EH (cell line): ENCODE results near the gene YEATS2.

ENCODE experiments used
- DNase-seq: peaks from one replicate; pipeline ENCODE4 v3.0.0-alpha.2; 2015; ENCODE audit warnings: low read depth

YEATS2 gene

DNA sequence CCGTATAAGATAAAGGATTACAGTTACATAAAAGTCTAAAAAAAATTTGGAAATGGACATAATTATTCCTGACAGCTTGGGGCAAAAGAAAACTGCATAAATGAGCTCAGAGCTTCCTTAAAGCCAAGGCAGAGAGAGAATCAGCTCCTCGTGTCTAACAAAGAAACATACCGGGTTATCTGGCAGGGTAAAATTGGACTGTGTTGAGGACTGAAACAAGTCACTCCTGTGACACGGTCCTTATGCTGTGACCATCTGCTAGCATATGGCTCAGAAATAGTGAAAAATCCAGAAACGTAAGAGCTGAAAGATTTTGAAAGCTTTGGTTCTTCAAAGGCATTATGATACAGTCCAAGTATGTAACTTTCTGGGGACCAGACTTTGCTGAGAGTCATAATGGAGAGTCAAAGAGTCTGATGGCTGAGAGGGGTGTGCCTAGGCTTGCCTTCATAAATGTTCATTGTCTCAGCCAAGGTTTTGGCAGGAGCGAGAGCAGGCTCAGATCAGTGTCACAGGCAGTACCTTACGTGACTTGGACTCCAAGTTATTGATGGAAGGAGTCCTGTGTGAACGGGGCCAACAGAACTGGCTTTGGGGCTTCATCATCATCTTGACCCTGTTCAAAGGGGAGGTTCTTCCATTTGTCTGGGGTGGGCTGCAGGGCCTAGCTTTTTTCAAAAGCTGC, 115.3 kb downstream of the YEATS2 start:
- DNase-seq: no peak

DNA sequence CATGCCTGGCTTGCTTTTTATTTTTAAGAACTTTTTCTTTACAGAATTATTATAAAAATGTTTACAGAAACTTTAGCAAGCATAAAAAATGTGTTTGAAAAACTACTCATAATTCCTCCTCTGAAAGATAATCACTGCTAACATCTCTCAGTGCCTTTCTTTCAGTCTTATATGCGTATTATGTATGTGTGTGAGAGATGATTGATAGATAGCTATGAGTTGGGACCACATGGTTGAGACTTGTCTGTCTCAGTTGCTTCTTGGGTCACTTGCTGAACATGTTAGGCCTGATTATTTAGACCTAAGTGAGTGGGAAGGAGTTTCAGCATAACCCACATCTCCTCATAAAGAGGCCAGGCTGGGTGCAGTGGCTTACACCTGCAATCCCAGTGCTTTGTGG, 116.6 kb downstream of the YEATS2 start:
- DNase-seq: no peak

DNA sequence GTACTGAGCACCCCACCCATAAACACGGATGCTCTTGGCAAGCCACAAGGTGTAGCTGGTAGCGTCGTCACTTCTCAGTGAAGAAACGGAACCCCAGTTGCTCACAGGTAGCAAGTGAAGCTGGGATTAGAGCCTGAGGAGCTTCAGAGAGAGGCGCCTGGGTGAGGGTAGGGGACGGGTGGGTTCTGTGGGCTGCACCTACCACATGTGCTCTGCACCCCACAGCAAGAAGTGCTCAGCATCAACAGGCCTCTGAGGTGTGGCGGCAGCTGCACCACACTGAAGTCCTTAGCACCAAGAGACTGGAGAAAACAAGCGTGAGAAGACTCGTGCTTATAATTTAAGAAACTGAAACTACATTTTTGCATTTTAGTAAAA, 118.0 kb downstream of the YEATS2 start:
- no peak for DNase-seq

DNA sequence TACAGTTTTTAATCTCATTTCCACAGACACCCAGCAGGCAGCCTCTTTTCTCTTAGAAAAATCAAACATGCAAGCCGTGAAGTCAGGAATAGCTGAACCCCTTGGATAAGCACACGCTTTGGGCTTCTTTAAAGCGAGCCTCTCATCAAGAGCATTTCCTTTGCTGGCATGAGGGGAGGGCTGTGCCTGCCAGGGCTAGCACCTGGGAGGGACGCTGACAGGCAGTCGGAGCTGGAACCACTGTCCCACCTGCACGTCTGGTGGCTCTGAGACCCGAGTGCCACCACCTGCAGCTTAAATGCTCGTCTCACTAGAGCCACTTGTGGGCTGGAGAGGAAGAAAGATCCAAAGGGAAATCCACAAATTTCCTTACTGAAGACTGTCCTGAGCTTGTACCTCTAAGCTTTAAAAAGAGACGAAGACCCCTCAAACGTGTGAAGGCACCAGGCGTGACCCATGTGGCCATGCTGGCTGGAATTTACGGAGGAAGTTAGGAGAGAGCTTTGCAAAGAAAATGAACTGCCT, 118.4 kb downstream of the YEATS2 start:
- no peak for DNase-seq

DNA sequence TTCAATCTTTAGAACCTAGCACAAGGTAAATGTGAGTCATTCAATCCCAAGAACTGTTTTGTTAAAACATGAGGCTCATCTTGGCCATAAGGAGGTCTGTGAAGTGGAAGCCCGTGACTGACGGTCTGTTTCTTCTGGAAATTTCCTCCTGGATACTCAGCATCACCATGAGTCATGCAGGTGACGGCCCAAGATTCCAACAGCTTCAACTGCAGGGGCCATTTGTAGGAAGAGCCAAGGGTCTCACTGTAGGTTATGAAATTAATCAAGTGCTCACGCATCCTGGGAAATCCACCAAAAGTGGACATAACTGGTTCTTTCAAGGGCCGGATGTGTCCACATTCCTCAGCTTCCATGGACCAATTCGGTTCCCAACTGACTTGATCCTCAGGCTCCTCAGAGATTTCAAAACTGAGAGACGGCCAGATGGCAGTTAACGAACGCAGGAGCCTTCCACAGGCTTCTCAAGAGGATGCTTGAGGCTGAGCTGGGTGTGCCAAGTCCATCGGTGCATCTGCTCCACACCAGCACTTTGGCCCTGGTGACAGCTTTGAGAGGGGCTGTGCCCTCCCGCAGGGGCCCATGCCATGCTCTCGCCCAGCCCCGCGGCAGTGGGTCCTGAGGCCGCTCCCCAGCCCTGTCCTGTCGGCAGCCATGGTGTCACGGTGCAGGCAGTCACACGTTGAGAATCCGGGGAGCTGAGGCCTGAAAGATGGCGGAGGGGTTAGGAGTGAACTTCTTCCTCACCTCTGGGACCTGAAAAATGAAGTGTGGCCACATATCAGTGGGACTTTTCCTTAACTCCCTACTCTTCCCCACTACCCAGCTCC, 119.3 kb downstream of the YEATS2 start:
- peak; percentile 19 for DNase-seq

DNA sequence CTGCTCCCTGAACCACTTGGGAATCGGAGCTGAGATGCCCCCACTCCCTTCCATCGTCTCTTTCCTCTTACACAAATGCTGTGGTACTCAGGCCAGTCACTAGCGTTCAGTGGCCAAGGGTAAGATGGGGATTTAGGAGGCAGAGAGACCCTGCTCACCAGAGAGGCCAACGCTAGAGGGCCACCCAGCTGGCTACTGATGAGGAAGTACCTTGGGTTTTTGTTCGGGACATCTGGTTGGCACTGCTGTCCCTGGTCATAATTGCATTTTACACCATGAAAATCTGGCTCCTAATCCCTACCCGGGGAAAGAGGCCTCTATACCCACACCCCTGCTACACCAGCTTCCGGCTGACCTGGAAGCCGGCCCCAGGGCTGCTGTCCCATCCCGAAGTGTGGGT, 120.0 kb downstream of the YEATS2 start:
- no peak for DNase-seq

DNA sequence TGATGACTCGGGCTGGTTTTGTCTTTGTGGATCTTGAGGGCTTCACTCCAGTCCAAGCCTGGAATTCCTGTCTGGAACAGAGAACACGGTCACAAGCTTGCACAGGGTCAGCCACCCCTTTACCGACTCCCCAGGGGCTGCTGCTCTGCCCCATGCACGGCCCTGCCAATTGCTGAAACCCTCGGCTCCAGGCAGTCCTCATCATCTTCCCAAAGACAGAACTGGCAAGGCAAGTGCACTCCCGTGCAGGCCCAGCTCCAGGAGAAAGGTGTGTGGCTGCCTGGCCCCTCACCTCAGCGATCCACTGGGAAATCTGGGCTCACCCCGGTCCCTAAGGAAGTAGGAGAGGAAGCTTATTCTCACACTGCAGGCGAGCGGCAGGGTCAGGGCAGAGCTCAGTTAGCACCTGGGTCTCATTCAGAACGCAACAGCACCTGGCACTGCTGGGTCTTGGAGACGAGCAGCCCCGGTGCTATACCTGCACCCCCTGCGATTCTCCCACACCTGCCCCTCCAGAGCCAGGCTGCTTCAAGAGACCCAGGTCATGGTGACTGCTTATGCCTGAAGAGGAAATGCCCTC, 120.5 kb downstream of the YEATS2 start:
- no peak for DNase-seq

DNA sequence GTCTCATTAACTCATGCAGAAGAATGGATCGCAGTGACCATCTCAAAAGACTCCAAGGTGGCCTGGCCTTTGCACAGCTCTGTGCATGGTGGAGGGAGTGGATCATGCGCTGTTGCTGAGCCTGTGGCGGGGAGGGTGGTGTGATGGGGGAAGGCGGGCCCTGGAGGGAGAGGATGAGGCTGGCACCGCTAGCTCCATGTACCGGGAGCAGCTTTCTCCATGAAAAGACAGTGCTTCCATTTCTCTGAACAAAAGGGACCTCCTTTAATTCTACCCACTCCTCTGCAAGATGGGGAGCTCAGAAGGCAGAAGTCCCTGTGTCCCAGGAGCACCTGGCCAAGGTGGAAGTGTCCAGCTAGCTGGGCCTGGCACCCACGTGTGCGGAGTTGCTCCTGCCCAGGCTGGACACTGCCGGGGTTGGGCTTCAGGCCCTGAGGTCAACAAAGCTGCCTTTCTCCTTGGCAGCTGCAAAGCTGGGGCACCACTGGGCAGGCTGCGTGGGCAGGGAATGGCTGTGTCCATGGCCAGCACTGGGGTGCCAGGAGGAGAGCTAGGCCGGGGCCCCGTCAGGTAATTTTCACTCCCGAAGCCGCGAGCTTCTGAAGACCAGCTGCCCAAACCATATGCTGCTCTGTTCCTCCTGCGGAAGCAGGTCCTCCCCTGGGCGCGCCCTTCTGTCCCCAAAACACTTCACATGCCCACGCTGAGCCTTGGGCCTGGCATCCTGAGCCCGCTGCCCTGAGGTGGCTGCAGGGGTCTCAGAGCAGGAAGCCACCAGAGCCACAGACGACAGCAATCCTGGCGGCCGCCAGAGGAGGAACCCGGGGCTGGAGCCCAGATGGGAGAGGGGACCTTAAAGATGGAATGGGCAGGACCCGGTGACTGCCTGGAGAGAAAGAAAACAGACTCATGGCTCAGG, 121.4 kb downstream of the YEATS2 start:
- DNase-seq: no peak

DNA sequence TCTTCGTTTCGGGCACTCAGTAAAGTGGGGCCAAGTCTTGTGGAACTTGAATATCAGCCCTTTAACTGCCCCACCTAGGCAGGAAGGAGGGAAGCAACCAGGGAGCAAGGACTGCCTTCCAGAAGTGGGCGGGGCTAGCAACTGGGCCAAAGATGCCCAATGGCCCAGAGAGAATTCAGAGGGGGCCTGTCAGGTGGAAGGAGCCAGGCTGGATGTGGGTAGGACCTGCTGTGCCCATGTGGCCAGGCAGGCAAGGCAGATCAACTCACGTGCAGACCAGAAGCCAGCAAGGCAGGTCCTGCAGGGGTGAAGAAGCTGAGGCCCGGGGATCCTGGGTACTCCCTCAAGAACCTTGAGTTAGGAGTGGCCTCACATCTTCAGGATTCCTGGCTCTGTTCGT, 122.2 kb downstream of the YEATS2 start:
- no peak for DNase-seq

DNA sequence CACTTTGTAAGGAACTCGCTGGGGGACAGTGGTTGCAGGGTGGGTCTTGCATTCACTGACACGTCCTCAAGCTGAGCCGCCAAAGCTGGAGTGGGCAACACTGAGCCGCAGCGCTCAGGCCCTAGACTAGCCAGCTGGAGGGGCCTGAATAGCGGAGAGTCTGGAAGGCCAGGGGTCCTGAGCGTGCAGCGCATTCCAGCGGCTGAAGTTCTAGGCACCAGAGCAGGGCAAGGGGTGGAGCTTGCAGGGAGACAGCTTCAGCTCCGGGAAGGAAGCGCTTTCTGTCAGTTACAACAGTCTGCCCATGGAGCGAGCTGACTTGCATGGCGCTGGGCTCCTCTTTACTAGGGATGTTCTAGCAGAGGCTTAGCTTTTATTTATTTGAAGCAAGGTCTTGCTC, 125.0 kb downstream of the YEATS2 start:
- no peak for DNase-seq

DNA sequence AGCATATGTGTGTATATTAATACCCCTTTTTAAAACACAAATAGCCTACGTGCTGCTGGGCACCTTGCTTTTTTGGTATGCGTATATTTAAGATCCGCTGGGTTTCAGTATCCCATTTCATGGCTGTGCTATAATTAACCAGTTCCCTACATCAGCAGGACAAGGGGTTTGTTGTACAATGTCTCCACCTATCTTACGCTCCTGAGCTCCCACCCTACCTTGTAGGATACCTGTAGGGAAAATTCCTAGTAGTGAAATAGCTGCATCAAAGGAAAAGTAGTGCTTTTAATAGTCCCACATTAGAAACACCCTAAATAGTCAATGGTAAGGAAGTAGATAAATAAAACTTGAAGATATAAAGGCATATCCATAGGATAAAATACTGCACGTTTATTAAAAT, 126.4 kb downstream of the YEATS2 start:
- DNase-seq: no peak

DNA sequence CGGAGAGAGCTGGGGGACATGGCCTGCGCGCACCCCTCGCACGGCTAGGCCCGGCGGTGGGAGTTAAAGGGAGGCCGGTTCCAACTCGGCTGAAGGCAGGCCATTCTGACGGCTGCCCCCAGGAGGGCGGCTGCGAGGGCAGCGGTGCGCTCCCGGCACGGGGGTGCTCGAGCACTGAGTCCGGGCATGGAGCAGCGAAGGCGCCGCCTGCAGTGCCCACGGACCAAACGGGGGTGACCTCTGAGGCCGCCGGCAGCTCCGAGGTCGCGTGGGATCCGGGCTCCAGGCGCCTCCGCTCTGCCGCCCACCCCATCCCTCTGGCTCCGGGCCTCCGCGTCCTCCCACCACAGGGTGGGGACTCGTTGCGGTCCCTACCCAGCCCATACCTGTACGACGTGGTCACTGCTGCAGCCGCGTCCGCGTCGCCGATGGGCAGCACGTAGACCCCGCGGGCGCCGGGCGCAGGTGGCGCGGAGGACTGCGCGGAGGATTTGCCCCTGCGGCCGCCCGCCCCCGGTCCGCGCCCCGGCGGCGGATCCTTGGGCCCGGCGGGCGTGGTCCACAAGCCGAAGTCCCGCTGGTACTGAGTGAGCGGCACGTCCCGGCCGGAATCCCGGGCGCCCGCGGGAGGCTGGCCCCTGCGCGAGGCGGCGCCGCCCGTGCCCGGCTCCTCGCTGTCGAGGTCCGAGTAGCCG, 127.3 kb downstream of the YEATS2 start:
- peak; percentile 44 for DNase-seq

DNA sequence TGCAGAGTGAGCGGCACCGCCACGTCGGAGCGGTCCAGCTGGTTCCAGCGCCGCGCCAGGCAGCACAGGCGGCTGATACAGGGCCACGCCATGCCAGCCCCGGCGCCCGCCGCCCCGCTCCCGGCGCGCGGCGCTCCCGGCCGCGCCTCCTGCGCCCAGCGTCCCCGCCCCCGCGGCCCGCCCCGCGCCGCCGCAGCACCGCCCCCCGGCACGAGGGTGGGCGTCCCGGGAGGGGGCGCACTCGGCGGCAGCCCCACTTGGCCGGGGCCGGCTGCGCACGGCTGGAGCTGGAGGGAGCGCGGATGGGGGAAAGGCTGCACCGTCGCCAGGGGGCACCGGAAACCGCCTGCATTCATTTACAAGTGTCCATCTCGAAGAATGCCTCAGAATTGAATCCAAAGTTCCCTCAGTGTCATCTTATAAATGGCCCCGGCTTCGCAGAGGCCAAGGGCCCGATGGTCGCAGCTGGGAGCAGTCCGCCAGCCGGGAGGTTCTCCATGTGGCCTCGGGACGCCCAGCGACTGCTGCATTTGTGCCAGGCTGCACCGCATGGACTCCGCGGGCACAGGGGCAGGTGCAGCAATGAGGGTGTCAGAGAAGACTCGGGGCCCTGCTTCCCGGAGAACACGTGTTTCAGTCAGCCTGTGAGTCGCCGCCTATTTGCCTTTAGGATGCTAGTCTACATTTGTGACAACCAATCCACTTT, 128.0 kb downstream of the YEATS2 start, which contains the start of gene MAP6D1:
Gene MAP6D1, minus strand, starts transcription at position 122 of the 706 bp plus-strand sequence. Its CDS starts 30 bp downstream, at position 92.
- peak; percentile 69 for DNase-seq

DNA sequence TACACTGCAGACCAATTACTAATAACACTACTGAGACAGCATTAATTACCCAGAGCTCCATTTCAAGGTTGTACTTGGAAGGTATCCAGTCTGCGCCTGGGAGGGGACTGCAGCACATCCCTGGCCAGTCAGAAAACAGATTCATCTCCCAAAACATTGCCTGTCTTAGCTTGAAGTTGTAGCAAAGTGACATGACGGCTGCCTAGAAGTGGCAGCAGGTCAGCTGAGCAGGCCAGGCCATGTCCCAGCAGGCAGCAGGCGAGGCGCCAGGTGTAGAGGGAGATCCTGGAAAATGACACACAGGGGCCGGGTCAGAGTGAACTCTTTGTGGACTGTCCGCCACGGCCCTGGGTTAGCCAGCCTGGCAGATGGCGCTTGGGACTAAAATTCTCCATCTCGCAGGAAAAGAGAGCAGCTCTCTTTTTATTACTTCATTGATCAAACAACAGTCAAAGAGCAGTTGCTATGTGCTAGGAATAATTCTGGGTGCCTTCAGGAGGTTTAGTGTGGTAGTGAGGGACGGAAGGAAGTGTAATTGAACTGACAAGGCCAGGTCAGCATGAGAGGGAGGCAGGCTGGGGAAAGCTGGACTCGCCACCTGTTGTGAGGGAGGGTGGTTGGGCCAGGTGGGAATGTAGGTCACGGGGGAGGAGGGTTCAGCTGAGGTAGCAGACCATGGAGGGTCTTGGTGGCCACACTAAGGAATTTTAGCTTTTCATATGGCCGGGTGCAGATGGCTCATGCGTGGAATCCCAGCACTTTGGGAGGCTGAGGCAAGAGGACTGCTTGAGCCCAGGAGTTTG, 129.1 kb downstream of the YEATS2 start:
- no peak for DNase-seq

DNA sequence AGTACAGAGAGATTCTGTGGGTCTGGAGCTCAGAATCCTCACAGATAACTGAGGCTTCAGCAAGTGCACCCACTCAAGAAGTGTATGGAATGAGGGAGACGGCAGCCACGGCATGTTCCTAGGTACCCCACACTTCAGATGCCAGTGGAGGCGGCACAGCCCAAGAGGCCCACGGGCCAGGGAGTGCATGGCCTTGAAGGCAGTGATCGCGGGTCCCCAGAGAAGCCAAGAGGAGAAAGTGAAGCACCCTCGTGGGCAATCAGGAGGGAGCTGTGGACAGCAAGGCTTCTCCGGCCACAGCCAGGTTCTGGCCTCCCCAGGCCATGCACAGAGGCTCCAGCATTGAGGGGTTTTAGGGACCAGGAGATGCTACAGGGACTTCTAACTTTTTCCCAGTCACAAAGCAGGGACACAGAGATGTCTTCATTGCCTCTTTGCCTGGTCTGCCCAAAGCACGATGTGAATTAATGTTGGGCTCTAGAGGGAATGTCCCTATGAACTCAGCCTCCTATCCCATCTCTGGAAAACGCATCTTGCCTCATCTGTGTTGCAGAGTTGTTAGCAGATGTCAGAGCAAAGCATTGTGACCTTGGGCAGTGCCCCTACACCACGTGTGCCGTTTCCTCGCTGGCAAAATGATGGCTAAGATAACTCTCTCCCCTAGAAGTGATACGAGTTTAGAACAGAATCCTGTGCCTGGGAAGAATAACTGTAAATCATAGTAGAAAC, 130.4 kb downstream of the YEATS2 start:
- no peak for DNase-seq

DNA sequence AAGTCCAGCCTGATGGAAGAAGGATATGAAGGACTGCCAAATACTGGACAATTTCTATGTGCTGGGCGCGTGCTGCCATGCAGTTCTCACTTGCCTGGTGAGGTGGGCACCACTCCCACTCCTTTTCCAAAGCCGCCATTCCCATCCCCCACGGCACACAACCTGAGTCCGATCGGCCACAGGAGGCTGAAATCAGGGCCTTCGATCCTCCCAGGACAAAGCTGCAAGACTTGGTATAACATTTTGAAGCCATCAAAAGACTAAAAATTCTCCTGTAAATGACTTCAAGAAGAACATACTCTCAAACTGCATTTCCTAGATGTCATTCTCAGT, 130.9 kb downstream of the YEATS2 start:
- DNase-seq: no peak

DNA sequence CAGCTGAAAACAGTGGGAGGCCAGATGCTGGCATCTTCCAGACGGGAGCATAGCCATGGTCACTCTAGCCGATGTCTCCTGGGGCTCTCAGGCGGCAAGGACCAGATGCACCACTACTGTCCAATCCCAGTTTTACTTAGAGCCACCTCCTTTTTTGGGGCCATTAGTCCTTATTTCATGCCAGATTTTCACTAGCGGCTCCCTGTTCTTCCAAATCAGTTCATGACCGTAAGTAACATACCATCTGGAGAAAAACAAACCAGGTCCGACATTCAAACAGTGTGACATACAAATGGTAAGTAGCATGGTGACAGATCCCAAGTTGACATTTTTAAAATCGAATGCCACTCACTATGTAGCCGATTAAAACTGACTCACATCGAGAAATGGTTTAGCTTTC, 131.9 kb downstream of the YEATS2 start:
- DNase-seq: no peak

DNA sequence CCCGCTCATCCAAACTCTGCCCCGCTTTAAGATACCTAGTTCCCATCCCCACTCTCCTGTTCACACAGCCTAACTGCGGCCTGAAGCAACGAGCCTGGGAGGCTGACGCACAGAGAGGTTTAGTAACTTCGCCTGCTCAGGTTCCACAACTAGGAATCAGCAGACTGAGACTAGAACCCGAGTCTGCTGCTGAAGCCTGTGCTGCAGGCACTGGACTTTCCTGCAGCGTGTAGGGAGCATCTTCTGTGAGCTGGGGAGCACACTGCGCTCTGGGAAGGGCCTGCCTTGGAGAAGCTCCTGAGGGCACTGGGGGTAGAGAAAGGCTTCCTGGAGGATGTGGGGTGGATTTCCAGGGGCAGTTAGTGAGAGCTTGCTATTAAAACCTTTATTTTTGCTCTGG, 132.6 kb downstream of the YEATS2 start:
- no peak for DNase-seq

DNA sequence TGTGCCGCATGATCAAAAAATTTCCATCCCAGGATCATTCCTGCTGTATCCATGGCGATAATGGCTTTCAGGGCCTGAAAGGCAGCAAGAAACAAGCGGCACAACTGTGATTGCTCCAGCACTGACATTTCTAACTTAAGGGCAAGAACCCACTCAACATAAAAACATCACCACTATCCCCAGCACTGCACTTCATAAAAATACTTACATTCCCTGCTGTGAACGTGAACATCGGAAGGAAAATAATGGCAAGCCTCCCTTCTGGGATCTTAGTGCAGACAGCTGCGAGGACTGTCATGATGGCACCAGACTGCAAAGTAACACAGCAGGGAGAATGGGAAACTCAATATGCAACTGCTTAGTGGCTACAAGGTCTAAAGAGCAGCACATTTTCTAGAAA, 135.9 kb downstream of the YEATS2 start:
- DNase-seq: no peak
